HPDE6-E6E7 (cell line): ENCODE data around the gene MGST2.

Source experiments
- DNase-seq: peaks from one replicate; pipeline ENCODE4 v3.0.0; 2011; ENCODE audit warnings: missing footprints; ENCODE audit errors: extremely low spot score

The MGST2 gene

GRCh38 chr4:139738846-139739613, 73.4 kb downstream of the MGST2 start:
- DNase-seq: no peak

GRCh38 chr4:139740121-139740520, 74.5 kb downstream of the MGST2 start:
- no peak for DNase-seq

GRCh38 chr4:139740531-139741041, 75.0 kb downstream of the MGST2 start:
- DNase-seq: peak; percentile 33

GRCh38 chr4:139743027-139743426, 77.4 kb downstream of the MGST2 start:
- DNase-seq: no peak

- no peak for DNase-seq
Observed at GRCh38 chr4:139744232-139744631, 78.6 kb downstream of the MGST2 start.

GRCh38 chr4:139745111-139745639, 79.6 kb downstream of the MGST2 start:
- no peak for DNase-seq

- DNase-seq: no peak
Observed at GRCh38 chr4:139746431-139747171, 81.0 kb downstream of the MGST2 start.

GRCh38 chr4:139749338-139749737, 83.7 kb downstream of the MGST2 start:
- DNase-seq: no peak

- DNase-seq: no peak
Observed at GRCh38 chr4:139749835-139750498, 84.3 kb downstream of the MGST2 start.

GRCh38 chr4:139753686-139754085, 88.1 kb downstream of the MGST2 start:
- DNase-seq: no peak
